Esophagus squamous epithelium (tissue), 5 donors: ENCODE data around the gene SQOR. TPM values are rescaled to one million over a fixed set of nuclear protein-coding genes. Genes with fewer than 3 reads are reported as not detected.

Experiments used
- DNase-seq: peaks from one replicate; lab custom pipeline; 2025; lab: John Stamatoyannopoulos, UW
- H3K27ac ChIP-seq, 4 donors: fragments of 200-600 bp; sonication (generic); one replicate each; pipeline ENCODE4 v1.5.1; 2016 to 2019; ENCODE audit warnings: mild to moderate bottlenecking in 1 of 4
- H3K27me3 ChIP-seq, 4 donors: fragments of 200-600 bp; sonication (generic); 1 replicate in 3 of 4; 2 replicates in 1 of 4; pipeline versions ENCODE4 v1.5.1 to v1.6.0; 2017 to 2021; ENCODE audit warnings: antibody characterized with exemption in 1 of 4
- H3K36me3 ChIP-seq, 3 donors: fragments of 200-600 bp; sonication (generic); one replicate each; pipeline ENCODE4 v1.5.1; 2016 to 2019
- H3K4me1 ChIP-seq, 3 donors: fragments of 200-600 bp; sonication (generic); one replicate each; pipeline ENCODE4 v1.5.1; 2017 to 2019
- H3K4me3 ChIP-seq, 4 donors: fragments of 200-600 bp; sonication (generic); 1 replicate in 3 of 4; 2 replicates in 1 of 4; pipeline ENCODE4 v1.5.1; 2016 to 2019; ENCODE audit warnings: mild to moderate bottlenecking in 2 of 4, moderate library complexity in 1 of 4
- H3K9me3 ChIP-seq, 3 donors: fragments of 200-600 bp; sonication (generic); one replicate each; pipeline ENCODE4 v1.5.1; 2016 to 2019
- POLR2A ChIP-seq, 4 donors: fragments of 450-650 bp; IDR thresholded peaks; one replicate each; pipeline ENCODE4 v1.6.1; 2017; ENCODE audit warnings: antibody characterized with exemption in 4 of 4, mild to moderate bottlenecking in 4 of 4, moderate library complexity in 3 of 4
- WGBS, 2 donors: methylation state at CpG; one replicate each; pipeline ENCODE4 v1.1.5; 2018; 5-methylcytosine and 5-hydroxymethylcytosine counted together
- intact Hi-C: fragments of 100-400 bp; cut with DNase I; formaldehyde crosslinking; loops from one replicate; pipeline ENCODE4 v1.15.0; 2022
- total RNA-seq, 4 donors: library from RNA; depleted of rRNA; stranded (reverse); fragments of >200 nt; gene quantifications; one replicate each; pipeline ENCODE4 v1.1.0, GENCODE V29; 2016
- TF ChIP-seq, protein P1 (sequence below), 6 experiments: fragments of 450-650 bp in 4 of 6; fragments of 200-600 bp in 2 of 6; sonication (generic) in 2 of 6; IDR thresholded peaks; one replicate each; pipeline ENCODE4 v1.5.1; 2016 to 2019; ENCODE audit warnings: antibody characterized with exemption in 6 of 6, mild to moderate bottlenecking in 4 of 6, moderate library complexity in 4 of 6
- donor health status: DM: yes; HTN: yes; CAD: no.

The SQOR gene
- total RNA-seq, 4 donors from 2014 or later = 88.7 to 178 (median 128) TPM

DNA sequence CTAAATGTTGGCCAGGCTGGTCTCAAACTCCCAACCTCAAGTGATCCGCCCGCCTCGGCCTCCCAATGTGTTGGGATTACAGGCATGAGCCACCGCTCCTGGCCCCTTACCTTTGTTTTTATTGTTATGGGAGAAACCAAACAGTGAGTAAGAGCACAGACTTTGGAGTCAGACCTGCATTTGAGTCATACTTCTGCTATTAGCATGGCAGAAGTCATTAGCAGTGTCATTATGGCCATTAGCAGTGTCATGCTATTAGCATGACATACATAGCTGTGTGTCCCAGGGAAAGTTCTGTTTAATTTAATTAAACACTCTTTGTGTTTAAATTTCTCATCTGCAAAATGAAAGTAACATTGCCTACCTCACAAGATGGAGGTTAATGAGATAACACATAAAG, 54.8 kb downstream of the SQOR start:
- no peak for DNase-seq
- no peak overlapping the region for H3K4me3 ChIP-seq
- intact Hi-C loops = no loop called here
- TF ChIP-seq, protein P1, sequence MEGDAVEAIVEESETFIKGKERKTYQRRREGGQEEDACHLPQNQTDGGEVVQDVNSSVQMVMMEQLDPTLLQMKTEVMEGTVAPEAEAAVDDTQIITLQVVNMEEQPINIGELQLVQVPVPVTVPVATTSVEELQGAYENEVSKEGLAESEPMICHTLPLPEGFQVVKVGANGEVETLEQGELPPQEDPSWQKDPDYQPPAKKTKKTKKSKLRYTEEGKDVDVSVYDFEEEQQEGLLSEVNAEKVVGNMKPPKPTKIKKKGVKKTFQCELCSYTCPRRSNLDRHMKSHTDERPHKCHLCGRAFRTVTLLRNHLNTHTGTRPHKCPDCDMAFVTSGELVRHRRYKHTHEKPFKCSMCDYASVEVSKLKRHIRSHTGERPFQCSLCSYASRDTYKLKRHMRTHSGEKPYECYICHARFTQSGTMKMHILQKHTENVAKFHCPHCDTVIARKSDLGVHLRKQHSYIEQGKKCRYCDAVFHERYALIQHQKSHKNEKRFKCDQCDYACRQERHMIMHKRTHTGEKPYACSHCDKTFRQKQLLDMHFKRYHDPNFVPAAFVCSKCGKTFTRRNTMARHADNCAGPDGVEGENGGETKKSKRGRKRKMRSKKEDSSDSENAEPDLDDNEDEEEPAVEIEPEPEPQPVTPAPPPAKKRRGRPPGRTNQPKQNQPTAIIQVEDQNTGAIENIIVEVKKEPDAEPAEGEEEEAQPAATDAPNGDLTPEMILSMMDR (IDR thresholded peaks at IDR 0.05) = no peak
- no peak for TF ChIP-seq POLR2A (IDR thresholded peaks at IDR 0.05)
- H3K27ac ChIP-seq = no peak overlapping the region
- H3K27me3 ChIP-seq = no peaks in the 10 kb centered on the region
- 70 to 79% methylated on average over 4 of the region's 4 CpGs for WGBS, 2 donors
- H3K4me1 ChIP-seq = no peaks in the 10 kb centered on the region
- H3K36me3 ChIP-seq = peaks cover 0 to 96% (median 24%) of the 10 kb centered on the region in 3 donors
- H3K9me3 ChIP-seq = no peaks in the 10 kb centered on the region

DNA sequence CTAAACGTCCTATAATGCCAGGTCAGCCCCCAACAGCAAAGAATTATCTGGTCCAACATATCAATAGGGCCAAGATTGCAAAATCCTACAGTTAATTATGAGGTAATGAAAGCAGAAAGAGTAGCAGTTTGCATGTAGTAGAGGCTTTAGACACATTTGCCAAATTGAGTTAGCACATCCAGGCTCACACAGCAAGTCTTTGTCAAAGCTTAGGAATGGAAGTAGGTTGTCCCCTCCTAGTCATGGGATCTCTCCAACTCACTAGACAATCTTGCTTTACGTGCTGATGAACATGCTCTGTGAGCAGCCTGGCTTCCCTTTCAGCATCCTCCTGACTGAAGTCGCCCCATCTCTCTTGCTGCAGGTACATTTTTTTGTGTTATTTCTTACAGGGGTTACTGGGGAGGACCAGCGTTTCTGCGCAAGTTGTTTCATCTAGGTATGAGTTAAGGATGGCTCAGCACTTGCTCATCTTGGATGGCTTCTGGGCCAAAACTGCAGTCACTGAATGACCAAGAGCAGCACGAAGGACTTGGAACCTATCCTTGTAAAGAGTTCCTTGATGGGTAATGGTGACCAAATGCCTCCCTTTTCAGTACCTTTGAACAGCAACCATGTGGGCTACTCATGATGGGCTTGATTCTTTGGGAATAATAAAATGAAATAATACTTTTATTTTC, 55.9 kb downstream of the SQOR start:
- no peaks in the 10 kb centered on the region for H3K9me3 ChIP-seq
- 73 to 79% methylated on average over 6 of the region's 6 CpGs for WGBS, 2 donors
- no peak for TF ChIP-seq POLR2A (IDR thresholded peaks at IDR 0.05)
- TF ChIP-seq, protein P1 (IDR thresholded peaks at IDR 0.05) = no peak
- intact Hi-C loops = no loop called here
- no peak overlapping the region for H3K27ac ChIP-seq
- peaks cover 0 to 84% (median 18%) of the 10 kb centered on the region in 3 donors for H3K36me3 ChIP-seq
- no peak overlapping the region for H3K4me3 ChIP-seq
- no peaks in the 10 kb centered on the region for H3K27me3 ChIP-seq
- no peaks in the 10 kb centered on the region for H3K4me1 ChIP-seq
- DNase-seq = no peak

DNA sequence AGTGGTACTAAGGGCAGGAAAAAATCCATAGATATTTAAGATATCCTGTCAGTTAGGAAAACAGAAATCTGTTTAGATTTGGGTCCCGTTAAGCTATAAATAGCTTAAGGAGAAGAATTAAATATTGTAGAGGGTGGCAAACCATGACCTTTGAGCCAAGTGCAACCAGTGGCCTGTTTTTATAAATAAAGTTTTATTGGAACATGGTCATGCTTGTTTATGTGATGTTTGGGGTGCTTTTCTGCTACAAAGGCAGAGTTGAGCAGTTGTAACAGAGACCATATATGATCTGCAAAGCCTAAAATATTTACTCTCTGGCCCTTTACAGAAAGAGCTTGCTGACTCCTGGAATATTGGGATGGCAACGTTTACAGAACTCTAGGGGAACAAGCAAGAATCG, 66.3 kb downstream of the SQOR start:
- no peak for TF ChIP-seq POLR2A (IDR thresholded peaks at IDR 0.05)
- DNase-seq = no peak

DNA sequence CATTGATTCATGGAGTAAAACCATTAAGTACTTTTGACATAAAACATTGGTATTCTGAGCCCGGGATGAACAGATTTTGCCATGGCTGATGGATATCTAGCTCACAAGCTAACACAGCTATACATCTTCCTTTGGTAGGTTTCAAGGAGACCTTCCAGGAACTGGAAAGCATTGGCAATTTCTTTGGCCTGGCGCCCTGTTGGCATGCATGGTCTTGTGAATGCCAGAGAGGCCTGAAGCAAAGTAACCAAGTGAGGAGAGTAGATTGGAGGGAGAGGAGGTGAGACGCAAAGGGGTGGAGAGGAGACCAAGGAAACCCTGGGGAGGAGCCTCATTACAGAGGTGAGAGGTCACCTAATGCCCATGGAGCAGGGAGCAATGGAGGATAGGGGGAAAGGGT, 67.2 kb downstream of the SQOR start:
- no peaks in the 10 kb centered on the region for H3K36me3 ChIP-seq
- no peak overlapping the region for H3K4me3 ChIP-seq
- H3K27me3 ChIP-seq = peaks cover 0 to 11% (median 0%) of the 10 kb centered on the region in 4 donors
- H3K27ac ChIP-seq = no peak overlapping the region
- H3K4me1 ChIP-seq = peaks cover 5 to 31% (median 5%) of the 10 kb centered on the region in 3 donors
- intact Hi-C loops = no loop called here
- TF ChIP-seq POLR2A (IDR thresholded peaks at IDR 0.05) = no peak
- TF ChIP-seq, protein P1 (IDR thresholded peaks at IDR 0.05) = no peak
- no peaks in the 10 kb centered on the region for H3K9me3 ChIP-seq
- no peak for DNase-seq
- WGBS, 2 donors = 48 to 57% methylated on average over 3 of the region's 3 CpGs

More for the DNA sequence above, 66.3 kb downstream of the SQOR start:
- Histone ChIP-seq H3K27me3 (peaks cover 0 to 11% (median 0%) of the 10 kb centered on the region in 4 donors), H3K4me1 (peaks cover 5 to 31% (median 5%) of the 10 kb centered on the region in 3 donors), H3K27ac (no peak overlapping the region), H3K4me3 (no peak overlapping the region), H3K36me3 (no peaks in the 10 kb centered on the region), H3K9me3 (no peaks in the 10 kb centered on the region)
- 88 to 90% methylated on average over 3 of the region's 3 CpGs for WGBS, 2 donors
- intact Hi-C loops = no loop called here

DNA sequence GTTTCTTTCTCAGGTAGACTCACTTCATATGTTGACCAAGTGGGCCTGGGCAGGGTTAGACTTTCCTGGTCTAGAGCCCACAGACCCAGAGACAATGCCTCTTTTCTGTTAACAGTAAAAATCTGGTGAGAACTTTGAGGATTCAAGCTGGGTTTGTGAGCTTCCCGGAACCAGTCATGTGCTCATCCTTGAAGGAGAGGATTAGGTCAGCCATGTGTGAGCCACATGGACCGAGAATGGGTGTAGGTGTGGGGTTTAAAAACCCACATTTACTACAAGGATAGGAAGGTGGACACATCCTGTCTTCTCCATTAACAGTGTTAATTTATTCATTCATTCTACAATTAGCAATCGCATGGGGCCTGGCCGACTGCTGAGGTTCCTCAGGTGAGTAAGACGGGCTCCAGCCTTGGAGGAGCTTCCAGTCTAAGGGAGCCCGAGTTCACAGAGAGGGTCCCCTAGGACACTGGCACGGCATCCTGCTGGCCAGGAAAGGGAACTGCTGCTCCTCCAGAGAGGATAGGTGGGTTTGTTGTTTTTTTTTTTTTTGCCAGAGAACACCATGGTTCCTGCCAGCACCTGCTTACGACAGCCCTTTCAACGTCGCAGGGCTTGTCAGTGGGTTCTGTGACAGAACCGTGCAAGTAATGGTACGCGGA, 69.0 kb downstream of the SQOR start:
- Histone ChIP-seq H3K4me1 (peaks cover 5 to 31% (median 5%) of the 10 kb centered on the region in 3 donors), H3K36me3 (no peaks in the 10 kb centered on the region), H3K4me3 (peak overlapping the region in 3 of 4 donors; percentile 50 to 69 (median 57)), H3K27me3 (peaks cover 0 to 11% (median 0%) of the 10 kb centered on the region in 4 donors), H3K27ac (no peak overlapping the region), H3K9me3 (no peaks in the 10 kb centered on the region)
- DNase-seq = no peak
- intact Hi-C loops = no loop called here
- TF ChIP-seq POLR2A (IDR thresholded peaks at IDR 0.05) = no peak
- TF ChIP-seq, protein P1 (IDR thresholded peaks at IDR 0.05) = no peak
- 64 to 84% methylated on average over 3 to 12 of the region's 13 CpGs for WGBS, 2 donors
